Caco-2 (cell line): ENCODE data around the gene UBE2E2. TPM values are rescaled to one million over a fixed set of nuclear protein-coding genes. Genes with fewer than 3 reads are reported as not detected.

ENCODE experiments used
- BruUV-seq: library from RNA; stranded (reverse); fragments of 400-500 nt; replicated peaks from 2 replicates; lab custom pipeline; 2021; lab: Mats Ljungman, UMichigan
- CTCF ChIA-PET: fragments of 300-600 bp; sonication (Branson Sonifier 250); formaldehyde crosslinking; loops from one replicate; lab custom pipeline; 2022; ENCODE audit warnings: antibody characterized with exemption; lab: Charles Lee
- POLR2A ChIA-PET: fragments of 300-600 bp; sonication (Branson Sonifier 250); formaldehyde crosslinking; loops from one replicate; lab custom pipeline; 2022; ENCODE audit warnings: antibody characterized with exemption; lab: Charles Lee
- DNase-seq, 2 experiments: peaks; one replicate each; pipeline versions ENCODE4 v3.0.0 to v3.0.0-alpha.2; 2020 to 2022
- H3K27me3 ChIP-seq: replicated peaks from 2 replicates; pipeline ENCODE4 v1.6.0; 2011; ENCODE audit warnings: low read length; ENCODE audit not compliant: control insufficient read depth, insufficient read depth
- H3K36me3 ChIP-seq: 2 replicates; pipeline ENCODE4 v1.5.1; 2011; ENCODE audit warnings: low read length; ENCODE audit not compliant: control insufficient read depth, insufficient read depth
- H3K4me1 ChIP-seq: fragments of 250-450 bp; sonication (Bioruptor Pico); 2 replicates; pipeline ENCODE4 v1.5.1; 2020; ENCODE audit warnings: mild to moderate bottlenecking
- H3K4me3 ChIP-seq: 2 replicates; pipeline ENCODE4 v1.5.1; 2011; ENCODE audit warnings: low read depth, mild to moderate bottlenecking, control low read depth, low read length
- H3K9me3 ChIP-seq: fragments of 250-450 bp; sonication (Bioruptor Pico); 2 replicates; pipeline ENCODE4 v1.5.1; 2020; ENCODE audit warnings: mild to moderate bottlenecking, moderate library complexity
- H3K27ac Mint-ChIP-seq: one replicate; pipeline ENCODE4 v1.8.0; 2022; ENCODE audit warnings: mixed read lengths; ENCODE audit not compliant: unreplicated experiment
- H3K27me3 Mint-ChIP-seq: one replicate; pipeline ENCODE4 v1.8.0; 2022; ENCODE audit warnings: mixed read lengths; ENCODE audit not compliant: insufficient read depth, unreplicated experiment
- H3K36me3 Mint-ChIP-seq: one replicate; pipeline ENCODE4 v1.8.0; 2022; ENCODE audit warnings: mild to moderate bottlenecking, mixed read lengths; ENCODE audit not compliant: insufficient read depth, unreplicated experiment
- H3K4me1 Mint-ChIP-seq: one replicate; pipeline ENCODE4 v1.8.0; 2022; ENCODE audit warnings: low read depth, mixed read lengths; ENCODE audit not compliant: unreplicated experiment
- H3K4me3 Mint-ChIP-seq: one replicate; pipeline ENCODE4 v1.8.0; 2022; ENCODE audit warnings: mild to moderate bottlenecking, moderate library complexity, mixed read lengths; ENCODE audit not compliant: unreplicated experiment
- H3K9me3 Mint-ChIP-seq: one replicate; pipeline ENCODE4 v1.8.0; 2022; ENCODE audit warnings: mixed read lengths; ENCODE audit not compliant: unreplicated experiment
- CTCF ChIP-seq, 2 experiments: fragments of 200-600 bp in 1 of 2; IDR thresholded peaks; 1 replicate in 1 of 2; 2 replicates in 1 of 2; pipeline versions ENCODE4 v1.5.1 to v1.8.0; 2011 to 2022; ENCODE audit warnings: antibody characterized with exemption in 1 of 2, control low read depth in 1 of 2, inconsistent platforms in 1 of 2, low read depth in 1 of 2, low read length in 1 of 2, mild to moderate bottlenecking in 1 of 2, moderate library complexity in 1 of 2; ENCODE audit not compliant: insufficient read depth in 1 of 2, severe bottlenecking in 1 of 2, unreplicated experiment in 1 of 2
- intact Hi-C: fragments of 100-400 bp; cut with micrococcal nuclease; formaldehyde crosslinking; loops from one replicate; pipeline ENCODE4 v1.10.0; 2022; ENCODE audit not compliant: unreplicated experiment
- total RNA-seq: library from RNA; stranded (reverse); gene quantifications from 2 replicates; pipeline ENCODE4 v1.2.3, GENCODE V29; 2022

UBE2E2 gene
- total RNA-seq, 1 experiment from 2014 or later, result 83.8 TPM

- Mint-ChIP-seq H3K4me3 (no peak overlapping the region), H3K36me3 (no peaks in the 10 kb centered on the region), H3K27me3 (no peaks in the 10 kb centered on the region), H3K9me3 (no peaks in the 10 kb centered on the region), H3K27ac (no peak overlapping the region), H3K4me1 (peaks cover 15% of the 10 kb centered on the region)
- H3K36me3 ChIP-seq, result no peaks in the 10 kb centered on the region
- no peak for TF ChIP-seq CTCF (IDR thresholded peaks at IDR 0.05; ENCODE audit: insufficient read depth in 1 of 2, low read depth in 1 of 2, low read length in 1 of 2, severe bottlenecking in 1 of 2, unreplicated experiment in 1 of 2)
- DNase-seq, result no peak
- intact Hi-C loops, result no loop called here
- no peaks in the 10 kb centered on the region for H3K4me1 ChIP-seq
- ChIA-PET POLR2A (no interaction called here), CTCF (no interaction called here)
- no peak overlapping the region for H3K4me3 ChIP-seq
- H3K27me3 ChIP-seq, result no peaks in the 10 kb centered on the region
- no TSS peak for BruUV-seq
- no peaks in the 10 kb centered on the region for H3K9me3 ChIP-seq
These were observed 292.4 kb downstream of the UBE2E2 start for GRCh38 chr3:23495507-23495906.

GRCh38 chr3:23496165-23496564 lies 293.0 kb downstream of the UBE2E2 start:
- POLR2A ChIA-PET, result no interaction called here

GRCh38 chr3:23497156-23497555 lies 294.0 kb downstream of the UBE2E2 start:
- no TSS peak for BruUV-seq
- H3K9me3 Mint-ChIP-seq, result no peaks in the 10 kb centered on the region
- TF ChIP-seq CTCF (IDR thresholded peaks at IDR 0.05; ENCODE audit: insufficient read depth in 1 of 2, low read depth in 1 of 2, low read length in 1 of 2, severe bottlenecking in 1 of 2, unreplicated experiment in 1 of 2), result no peak
- ChIA-PET CTCF (no interaction called here), POLR2A (no interaction called here)
- Histone ChIP-seq H3K36me3 (no peaks in the 10 kb centered on the region), H3K9me3 (no peaks in the 10 kb centered on the region), H3K4me3 (no peak overlapping the region), H3K27me3 (no peaks in the 10 kb centered on the region), H3K4me1 (no peaks in the 10 kb centered on the region)
- no peak overlapping the region for H3K4me3 Mint-ChIP-seq
- H3K4me1 Mint-ChIP-seq, result peaks cover 18% of the 10 kb centered on the region
- H3K27me3 Mint-ChIP-seq, result no peaks in the 10 kb centered on the region
- no peak overlapping the region for H3K27ac Mint-ChIP-seq
- no peak for DNase-seq
- no peaks in the 10 kb centered on the region for H3K36me3 Mint-ChIP-seq
- intact Hi-C loops, result no loop called here

More at GRCh38 chr3:23496165-23496564, 293.0 kb downstream of the UBE2E2 start:
- DNase-seq, result no peak
- BruUV-seq, result no TSS peak
- Histone ChIP-seq H3K4me1 (no peaks in the 10 kb centered on the region), H3K4me3 (no peak overlapping the region), H3K27me3 (no peaks in the 10 kb centered on the region), H3K36me3 (no peaks in the 10 kb centered on the region), H3K9me3 (no peaks in the 10 kb centered on the region)
- Mint-ChIP-seq H3K4me1 (peaks cover 17% of the 10 kb centered on the region), H3K27me3 (no peaks in the 10 kb centered on the region), H3K9me3 (no peaks in the 10 kb centered on the region), H3K27ac (no peak overlapping the region), H3K4me3 (no peak overlapping the region), H3K36me3 (no peaks in the 10 kb centered on the region)
- CTCF ChIA-PET, result no interaction called here
- intact Hi-C loops, result no loop called here
- no peak for TF ChIP-seq CTCF (IDR thresholded peaks at IDR 0.05; ENCODE audit: insufficient read depth in 1 of 2, low read depth in 1 of 2, low read length in 1 of 2, severe bottlenecking in 1 of 2, unreplicated experiment in 1 of 2)
